SU-DHL-6 (cell line): ENCODE measurements around the gene SLC22A17.

Experiments
- H2AFZ ChIP-seq: fragments of 200-600 bp; sonication (generic); 2 replicates; pipeline ENCODE4 v1.6.1; 2014; ENCODE audit warnings: low read depth, mild to moderate bottlenecking, moderate library complexity, mixed read lengths, antibody characterized with exemption, low read length; ENCODE audit not compliant: severe bottlenecking
- H3F3A ChIP-seq: fragments of 200-600 bp; shearing (Covaris generic); 2 replicates; pipeline ENCODE4 v1.6.0; 2016; ENCODE audit warnings: antibody characterized with exemption, mild to moderate bottlenecking; ENCODE audit not compliant: insufficient read depth
- H3K27ac ChIP-seq: fragments of 200-600 bp; sonication (generic); 2 replicates; pipeline ENCODE4 v1.5.1; 2016; ENCODE audit warnings: low read depth, mild to moderate bottlenecking, low read length, moderate library complexity, mixed read lengths
- H3K27me3 ChIP-seq: fragments of 200-600 bp; sonication (generic), shearing (Covaris generic); 2 replicates; pipeline ENCODE4 v1.6.0; 2014; ENCODE audit warnings: mild to moderate bottlenecking, low read length
- H3K36me3 ChIP-seq: fragments of 200-600 bp; sonication (generic); 2 replicates; pipeline ENCODE4 v1.6.1; 2014; ENCODE audit warnings: mild to moderate bottlenecking, low read length, mixed read lengths
- H3K4me2 ChIP-seq: fragments of 300-600, 200-600 bp; shearing (Covaris generic), sonication (generic); 2 replicates; pipeline ENCODE4 v1.6.0; 2014; ENCODE audit warnings: low read length, low read depth, mild to moderate bottlenecking; ENCODE audit not compliant: poor library complexity, severe bottlenecking
- H3K4me3 ChIP-seq: fragments of 200-600 bp; sonication (generic); 2 replicates; pipeline ENCODE4 v1.5.1; 2014; ENCODE audit warnings: antibody characterized with exemption, low read length, mild to moderate bottlenecking, mixed read lengths; ENCODE audit not compliant: insufficient read depth, poor library complexity, severe bottlenecking
- H3K79me2 ChIP-seq: fragments of 200-600 bp; sonication (generic); 2 replicates; pipeline ENCODE4 v1.6.1; 2014; ENCODE audit warnings: mild to moderate bottlenecking, low read length, moderate library complexity; ENCODE audit not compliant: insufficient read depth
- H3K9ac ChIP-seq: fragments of 200-600 bp; sonication (generic); 2 replicates; pipeline ENCODE4 v1.7.0; 2014; ENCODE audit warnings: mild to moderate bottlenecking, low read length
- H3K9me2 ChIP-seq: fragments of 200-600 bp; sonication (generic); replicated peaks from 2 replicates; pipeline ENCODE4 v1.6.1; 2014; ENCODE audit warnings: low read length; ENCODE audit not compliant: insufficient read depth
- H3K9me3 ChIP-seq: fragments of 200-600 bp; sonication (generic); 2 replicates; pipeline ENCODE4 v1.6.1; 2014; ENCODE audit warnings: low read length, mixed read lengths; ENCODE audit not compliant: insufficient read depth
- H4K20me1 ChIP-seq: fragments of 200-600 bp; sonication (generic); 2 replicates; pipeline ENCODE4 v1.6.1; 2014; ENCODE audit warnings: low read depth, mild to moderate bottlenecking, antibody characterized with exemption, low read length, moderate library complexity, mixed read lengths
- CTCF ChIP-seq: fragments of 200-600 bp; sonication (generic); IDR thresholded peaks from one replicate; pipeline ENCODE4 v1.5.1; 2017; ENCODE audit warnings: antibody characterized with exemption, mild to moderate bottlenecking, low read length, moderate library complexity; ENCODE audit not compliant: insufficient read depth, poor library complexity, severe bottlenecking
- EZH2phosphoT487 ChIP-seq: fragments of 200-600 bp; sonication (generic), shearing (Covaris generic); conservative IDR thresholded peaks from 2 replicates; pipeline ENCODE4 v1.6.1; 2018; ENCODE audit warnings: mild to moderate bottlenecking, antibody characterized with exemption, low read length, moderate library complexity, mixed read lengths

Gene SLC22A17

GRCh38 chr14:23349156-23349845 lies 3.4 kb downstream of the SLC22A17 start:
- no peak overlapping the region for H3K4me3 ChIP-seq
- H3K9me2 ChIP-seq = no peaks in the 10 kb centered on the region
- no peaks in the 10 kb centered on the region for H3K9me3 ChIP-seq
- no peaks in the 10 kb centered on the region for H3F3A ChIP-seq
- no peak overlapping the region for H3K27ac ChIP-seq
- H3K36me3 ChIP-seq = no peaks in the 10 kb centered on the region
- H2AFZ ChIP-seq = no peak overlapping the region
- no peak overlapping the region for H3K4me2 ChIP-seq
- no peaks in the 10 kb centered on the region for H4K20me1 ChIP-seq
- H3K9ac ChIP-seq = no peak overlapping the region
- H3K27me3 ChIP-seq = no peaks in the 10 kb centered on the region
- no peaks in the 10 kb centered on the region for H3K79me2 ChIP-seq
- no peak for TF ChIP-seq CTCF
- no peak for TF ChIP-seq EZH2phosphoT487

GRCh38 chr14:23348297-23348655 lies 4.4 kb downstream of the SLC22A17 start:
- Histone ChIP-seq H3K27ac (no peak overlapping the region), H3K4me3 (no peak overlapping the region), H3K9me3 (no peaks in the 10 kb centered on the region), H3F3A (no peaks in the 10 kb centered on the region), H3K79me2 (no peaks in the 10 kb centered on the region), H2AFZ (no peak overlapping the region), H4K20me1 (no peaks in the 10 kb centered on the region), H3K27me3 (no peaks in the 10 kb centered on the region), H3K36me3 (no peaks in the 10 kb centered on the region), H3K4me2 (no peak overlapping the region), H3K9me2 (no peaks in the 10 kb centered on the region), H3K9ac (no peak overlapping the region)
- TF ChIP-seq CTCF = no peak

GRCh38 chr14:23347406-23348296 lies 5.0 kb downstream of the SLC22A17 start:
- Histone ChIP-seq H3K27ac (no peak overlapping the region), H3K9me2 (no peaks in the 10 kb centered on the region), H3K9ac (no peak overlapping the region), H3K9me3 (no peaks in the 10 kb centered on the region), H3K27me3 (no peaks in the 10 kb centered on the region), H3K79me2 (no peaks in the 10 kb centered on the region), H3F3A (no peaks in the 10 kb centered on the region), H3K36me3 (no peaks in the 10 kb centered on the region), H2AFZ (no peak overlapping the region), H3K4me3 (no peak overlapping the region), H4K20me1 (no peaks in the 10 kb centered on the region), H3K4me2 (no peak overlapping the region)
- TF ChIP-seq CTCF (no peak), EZH2phosphoT487 (no peak)
